ENCODE data around the gene DUSP22.

Gene DUSP22

GRCh38 chr6:362924-363249 is 70.6 kb downstream of the DUSP22 start:
- DNase-seq: no peak
- no peaks in the 10 kb centered on the region for H3K36me3 ChIP-seq (ENCODE audit: control insufficient read depth, insufficient read depth, low read length)
- no peak overlapping the region for H3K4me3 ChIP-seq (ENCODE audit: low read length)
- WGBS (ENCODE audit: extremely low coverage, insufficient coverage, low lambda C conversion rate): no CpG with 5 or more reads among the region's 5 CpGs
- H3K79me2 ChIP-seq (ENCODE audit: control insufficient read depth, insufficient read depth, low read length): no peaks in the 10 kb centered on the region
- no peaks in the 10 kb centered on the region for H3K4me1 ChIP-seq (ENCODE audit: control insufficient read depth, low read depth, low read length)
- H3K23ac ChIP-seq (ENCODE audit: low read length): no peak overlapping the region
- no peak overlapping the region for H3K4me2 ChIP-seq (ENCODE audit: low read length)
- no peak overlapping the region for H3K27ac ChIP-seq (ENCODE audit: low read depth, low read length)
- H3K27me3 ChIP-seq (ENCODE audit: insufficient read depth, low read length, poor library complexity): no peaks in the 10 kb centered on the region
- no peak overlapping the region for H3K9ac ChIP-seq (ENCODE audit: low read length)
- H2AK5ac ChIP-seq (ENCODE audit: low read length): no peak overlapping the region
- no peak overlapping the region for H3K18ac ChIP-seq (ENCODE audit: low read length)
- no peak overlapping the region for H3K56ac ChIP-seq (ENCODE audit: low read length)
- H4K8ac ChIP-seq (ENCODE audit: low read depth, low read length): no peak overlapping the region
- H3K4ac ChIP-seq (ENCODE audit: low read depth, low read length): no peak overlapping the region
- H2BK120ac ChIP-seq (ENCODE audit: low read depth, low read length): no peak overlapping the region
- H2BK5ac ChIP-seq (ENCODE audit: low read length): no peak overlapping the region
- no peak overlapping the region for H2BK15ac ChIP-seq (replicated peaks; ENCODE audit: low read depth)
- no peaks in the 10 kb centered on the region for H3K79me1 ChIP-seq (ENCODE audit: low read length)
- H4K5ac ChIP-seq (ENCODE audit: low read length): no peak overlapping the region

GRCh38 chr6:363291-363690 is 71.0 kb downstream of the DUSP22 start:
- no CpG with 5 or more reads among the region's 12 CpGs for WGBS (ENCODE audit: extremely low coverage, insufficient coverage, low lambda C conversion rate)
- Histone ChIP-seq H3K79me2 (ENCODE audit: control insufficient read depth, insufficient read depth, low read length) (no peaks in the 10 kb centered on the region), H3K9ac (ENCODE audit: low read length) (no peak overlapping the region), H3K4ac (ENCODE audit: low read depth, low read length) (no peak overlapping the region), H3K36me3 (ENCODE audit: control insufficient read depth, insufficient read depth, low read length) (no peaks in the 10 kb centered on the region), H3K4me1 (ENCODE audit: control insufficient read depth, low read depth, low read length) (no peaks in the 10 kb centered on the region), H2BK120ac (ENCODE audit: low read depth, low read length) (no peak overlapping the region), H2AK5ac (ENCODE audit: low read length) (no peak overlapping the region), H4K8ac (ENCODE audit: low read depth, low read length) (no peak overlapping the region), H3K4me2 (ENCODE audit: low read length) (no peak overlapping the region), H3K27ac (ENCODE audit: low read depth, low read length) (no peak overlapping the region), H2BK5ac (ENCODE audit: low read length) (no peak overlapping the region), H3K56ac (ENCODE audit: low read length) (no peak overlapping the region), H3K18ac (ENCODE audit: low read length) (no peak overlapping the region), H3K27me3 (ENCODE audit: insufficient read depth, low read length, poor library complexity) (no peaks in the 10 kb centered on the region), H3K23ac (ENCODE audit: low read length) (no peak overlapping the region), H2BK15ac (replicated peaks; ENCODE audit: low read depth) (no peak overlapping the region), H4K5ac (ENCODE audit: low read length) (no peak overlapping the region), H3K4me3 (ENCODE audit: low read length) (no peak overlapping the region), H3K79me1 (ENCODE audit: low read length) (no peaks in the 10 kb centered on the region)
- DNase-seq: no peak

- no peak overlapping the region for H3K4me2 ChIP-seq (ENCODE audit: low read length)
- H3K27ac ChIP-seq (ENCODE audit: low read depth, low read length): no peak overlapping the region
- no peak overlapping the region for H4K5ac ChIP-seq (ENCODE audit: low read length)
- H3K4me1 ChIP-seq (ENCODE audit: control insufficient read depth, low read depth, low read length): no peaks in the 10 kb centered on the region
- no peaks in the 10 kb centered on the region for H3K27me3 ChIP-seq (ENCODE audit: insufficient read depth, low read length, poor library complexity)
- peak overlapping the region; percentile 31 for H3K4me3 ChIP-seq (ENCODE audit: low read length)
- H3K36me3 ChIP-seq (ENCODE audit: control insufficient read depth, insufficient read depth, low read length): no peaks in the 10 kb centered on the region
- H3K18ac ChIP-seq (ENCODE audit: low read length): no peak overlapping the region
- H3K79me1 ChIP-seq (ENCODE audit: low read length): no peaks in the 10 kb centered on the region
- H2BK120ac ChIP-seq (ENCODE audit: low read depth, low read length): no peak overlapping the region
- H3K56ac ChIP-seq (ENCODE audit: low read length): no peak overlapping the region
- no peak overlapping the region for H4K8ac ChIP-seq (ENCODE audit: low read depth, low read length)
- no peak overlapping the region for H2AK5ac ChIP-seq (ENCODE audit: low read length)
- H3K4ac ChIP-seq (ENCODE audit: low read depth, low read length): no peak overlapping the region
- H2BK5ac ChIP-seq (ENCODE audit: low read length): no peak overlapping the region
- no CpG with 5 or more reads among the region's 13 CpGs for WGBS (ENCODE audit: extremely low coverage, insufficient coverage, low lambda C conversion rate)
- no peak for DNase-seq
- H3K79me2 ChIP-seq (ENCODE audit: control insufficient read depth, insufficient read depth, low read length): no peaks in the 10 kb centered on the region
- no peak overlapping the region for H3K23ac ChIP-seq (ENCODE audit: low read length)
- H2BK15ac ChIP-seq (replicated peaks; ENCODE audit: low read depth): no peak overlapping the region
- H3K9ac ChIP-seq (ENCODE audit: low read length): no peak overlapping the region
These were observed 71.6 kb downstream of the DUSP22 start for GRCh38 chr6:363909-364308.

- WGBS (ENCODE audit: extremely low coverage, insufficient coverage, low lambda C conversion rate): no CpG with 5 or more reads among the region's 11 CpGs
- no peak overlapping the region for H4K5ac ChIP-seq (ENCODE audit: low read length)
- no peaks in the 10 kb centered on the region for H3K79me2 ChIP-seq (ENCODE audit: control insufficient read depth, insufficient read depth, low read length)
These were observed 72.6 kb downstream of the DUSP22 start for GRCh38 chr6:364609-365540.

GRCh38 chr6:365835-366234 is 73.5 kb downstream of the DUSP22 start:
- Histone ChIP-seq H2BK5ac (ENCODE audit: low read length) (no peak overlapping the region), H3K4me3 (ENCODE audit: low read length) (no peak overlapping the region), H4K5ac (ENCODE audit: low read length) (no peak overlapping the region), H3K4me2 (ENCODE audit: low read length) (no peak overlapping the region), H3K23ac (ENCODE audit: low read length) (no peak overlapping the region), H3K56ac (ENCODE audit: low read length) (no peak overlapping the region), H2BK120ac (ENCODE audit: low read depth, low read length) (no peak overlapping the region), H3K27me3 (ENCODE audit: insufficient read depth, low read length, poor library complexity) (no peaks in the 10 kb centered on the region), H3K79me2 (ENCODE audit: control insufficient read depth, insufficient read depth, low read length) (no peaks in the 10 kb centered on the region), H4K8ac (ENCODE audit: low read depth, low read length) (no peak overlapping the region), H3K36me3 (ENCODE audit: control insufficient read depth, insufficient read depth, low read length) (no peaks in the 10 kb centered on the region), H2AK5ac (ENCODE audit: low read length) (no peak overlapping the region), H3K27ac (ENCODE audit: low read depth, low read length) (no peak overlapping the region), H2BK15ac (replicated peaks; ENCODE audit: low read depth) (no peak overlapping the region), H3K4me1 (ENCODE audit: control insufficient read depth, low read depth, low read length) (no peaks in the 10 kb centered on the region), H3K18ac (ENCODE audit: low read length) (no peak overlapping the region), H3K9ac (ENCODE audit: low read length) (no peak overlapping the region), H3K4ac (ENCODE audit: low read depth, low read length) (no peak overlapping the region), H3K79me1 (ENCODE audit: low read length) (no peaks in the 10 kb centered on the region)
- DNase-seq: peak; percentile 42
- WGBS (ENCODE audit: extremely low coverage, insufficient coverage, low lambda C conversion rate): no CpG with 5 or more reads among the region's 6 CpGs

More at GRCh38 chr6:364609-365540, 72.6 kb downstream of the DUSP22 start:
- H3K23ac ChIP-seq (ENCODE audit: low read length): no peak overlapping the region
- no peaks in the 10 kb centered on the region for H3K79me1 ChIP-seq (ENCODE audit: low read length)
- no peak overlapping the region for H4K8ac ChIP-seq (ENCODE audit: low read depth, low read length)
- H3K27ac ChIP-seq (ENCODE audit: low read depth, low read length): no peak overlapping the region
- no peak overlapping the region for H3K9ac ChIP-seq (ENCODE audit: low read length)
- H3K56ac ChIP-seq (ENCODE audit: low read length): no peak overlapping the region
- no peak overlapping the region for H3K4me2 ChIP-seq (ENCODE audit: low read length)
- H3K4me1 ChIP-seq (ENCODE audit: control insufficient read depth, low read depth, low read length): no peaks in the 10 kb centered on the region
- H2BK5ac ChIP-seq (ENCODE audit: low read length): no peak overlapping the region
- no peak overlapping the region for H2AK5ac ChIP-seq (ENCODE audit: low read length)
- no peak overlapping the region for H2BK120ac ChIP-seq (ENCODE audit: low read depth, low read length)
- no peaks in the 10 kb centered on the region for H3K36me3 ChIP-seq (ENCODE audit: control insufficient read depth, insufficient read depth, low read length)
- no peaks in the 10 kb centered on the region for H3K27me3 ChIP-seq (ENCODE audit: insufficient read depth, low read length, poor library complexity)
- no peak overlapping the region for H3K18ac ChIP-seq (ENCODE audit: low read length)
- peak overlapping the region; percentile 22 for H3K4me3 ChIP-seq (ENCODE audit: low read length)
- no peak overlapping the region for H3K4ac ChIP-seq (ENCODE audit: low read depth, low read length)
- no peak overlapping the region for H2BK15ac ChIP-seq (replicated peaks; ENCODE audit: low read depth)
- no peak for DNase-seq

All from mesendoderm (in vitro differentiated cells).